Inferior parietal cortex (tissue), 1 donor: Measurements from ENCODE around the gene IST1.
"Not testable (repeated sequence)": the region's sequence is repeated elsewhere in the genome, so short reads cannot be mapped to it uniquely, and the experiment has no call there.

Source experiments
- DNase-seq: peaks from one replicate; pipeline ENCODE4 v3.0.0-alpha.2; 2016; ENCODE audit errors: extremely low spot score

IST1 gene

GRCh38 chr16:71882505-71883167 lies 12.7 kb upstream of the IST1 start:
- peak; percentile 89 for DNase-seq

GRCh38 chr16:71883168-71883848 lies 12.0 kb upstream of the IST1 start:
- DNase-seq = peak; percentile 40

GRCh38 chr16:71883849-71884638 lies 11.3 kb upstream of the IST1 start, which contains the start of gene ZNF821:
TSS of gene ZNF821 (minus strand) at chr16:71884182. CDS start at chr16:71879946, 4,236 bp downstream.
- DNase-seq = peak; percentile 65

GRCh38 chr16:71885261-71885650 lies 10.1 kb upstream of the IST1 start:
- no peak for DNase-seq

GRCh38 chr16:71889147-71889546 lies 6.2 kb upstream of the IST1 start:
- no peak for DNase-seq

- DNase-seq = no peak
These were observed 1.5 kb upstream of the IST1 start for GRCh38 chr16:71893888-71894228.

- peak; percentile 55 for DNase-seq
These were observed 956 bp upstream of the IST1 start for GRCh38 chr16:71894229-71894920.

- DNase-seq = no peak
These were observed 491 bp downstream of the IST1 start for GRCh38 chr16:71895679-71896365.

GRCh38 chr16:71896764-71897368 lies 1.5 kb downstream of the IST1 start:
- no peak for DNase-seq

GRCh38 chr16:71899171-71899570 lies 3.8 kb downstream of the IST1 start:
- DNase-seq = no peak

- DNase-seq = no peak
These were observed 7.5 kb downstream of the IST1 start for GRCh38 chr16:71902656-71903365.

GRCh38 chr16:71903608-71904007 lies 8.3 kb downstream of the IST1 start:
- DNase-seq = no peak

GRCh38 chr16:71904239-71904638 lies 8.9 kb downstream of the IST1 start:
- DNase-seq = no peak

GRCh38 chr16:71905765-71906164 lies 10.4 kb downstream of the IST1 start:
- not testable (repeated sequence) for DNase-seq

GRCh38 chr16:71911121-71911520 lies 15.8 kb downstream of the IST1 start:
- DNase-seq = no peak

GRCh38 chr16:71912534-71913275 lies 17.4 kb downstream of the IST1 start:
- no peak for DNase-seq

GRCh38 chr16:71914802-71915201 lies 19.5 kb downstream of the IST1 start:
- no peak for DNase-seq

GRCh38 chr16:71915350-71915749 lies 20.0 kb downstream of the IST1 start:
- no peak for DNase-seq

GRCh38 chr16:71916397-71916920 lies 21.1 kb downstream of the IST1 start:
- DNase-seq = no peak
